BLaER1 treated with 17β-estradiol and CSF1 and Interleukin-3, amounts not matched to agents 10 nM and 100 nM (cell line): Measurements from ENCODE around the gene IFI16.
A peak's percentile ranks its signal among the peaks of the same experiment; 100 is the strongest.

Source experiments
- H3K27ac ChIP-seq, 11 experiments: shearing (Covaris generic); formaldehyde crosslinking; 2 replicates each; pipeline ENCODE4 v1.8.1; 2022
- H3K27me3 ChIP-seq, 11 experiments: shearing (Covaris generic); formaldehyde crosslinking; 2 replicates each; pipeline ENCODE4 v1.8.1; 2022
- H3K36me3 ChIP-seq, 11 experiments: shearing (Covaris generic); formaldehyde crosslinking; 2 replicates each; pipeline ENCODE4 v1.8.1; 2022
- H3K4me1 ChIP-seq, 10 experiments: shearing (Covaris generic); formaldehyde crosslinking; 2 replicates each; pipeline ENCODE4 v1.8.1; 2022
- H3K4me2 ChIP-seq, 11 experiments: shearing (Covaris generic); formaldehyde crosslinking; 2 replicates each; pipeline ENCODE4 v1.8.1; 2022
- H3K4me3 ChIP-seq, 10 experiments: shearing (Covaris generic); formaldehyde crosslinking; 2 replicates each; pipeline ENCODE4 v1.8.1; 2022
- H3K9ac ChIP-seq, 11 experiments: shearing (Covaris generic); formaldehyde crosslinking; 2 replicates each; pipeline ENCODE4 v1.8.1; 2022
- H3K9me3 ChIP-seq, 11 experiments: shearing (Covaris generic); formaldehyde crosslinking; replicated peaks in 1 of 11; 2 replicates each; pipeline ENCODE4 v1.8.1; 2022
- H4K20me1 ChIP-seq, 11 experiments: shearing (Covaris generic); formaldehyde crosslinking; 2 replicates each; pipeline ENCODE4 v1.8.1; 2022
- Cebpa-rat ChIP-seq, 11 experiments: shearing (Covaris generic); IDR thresholded peaks; 2 replicates each; pipeline ENCODE4 v1.8.1; 2022

IFI16 gene

DNA sequence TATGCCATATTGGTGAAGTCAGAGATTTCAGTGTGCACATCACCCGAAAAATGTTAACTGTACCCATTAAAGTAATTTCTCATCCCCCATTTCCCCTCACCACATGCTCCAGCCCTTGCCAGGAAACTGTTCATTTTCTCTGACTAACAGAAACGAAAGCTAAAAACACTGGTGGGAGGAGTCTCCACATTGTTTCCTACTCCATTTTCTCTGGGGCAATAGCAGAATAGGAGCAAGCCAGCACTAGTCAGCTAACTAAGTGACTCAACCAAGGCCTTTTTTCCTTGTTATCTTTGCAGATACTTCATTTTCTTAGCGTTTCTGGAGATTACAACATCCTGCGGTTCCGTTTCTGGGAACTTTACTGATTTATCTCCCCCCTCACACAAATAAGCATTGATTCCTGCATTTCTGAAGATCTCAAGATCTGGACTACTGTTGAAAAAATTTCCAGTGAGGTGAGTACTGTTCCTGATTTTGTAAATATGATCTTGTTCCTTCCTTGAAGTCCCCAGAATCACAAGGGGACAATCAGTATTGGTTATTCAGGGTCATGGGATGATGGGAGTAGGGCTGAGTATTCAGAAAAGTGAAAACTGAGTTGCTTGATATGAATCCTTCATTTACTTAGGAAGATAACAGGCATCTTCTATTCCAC is at the start of gene IFI16:
TSS of gene IFI16 (plus strand) at position 204 of the 658 bp plus-strand sequence. CDS start 4,774 bp downstream, outside the sequence.
- TF ChIP-seq Cebpa-rat (IDR thresholded peaks at IDR 0.05) = peak in 6 of 11 experiments; percentile 16 to 59 (median 22); a peak in 7 of 22 replicates
- no peaks in the 10 kb centered on the region for H3K27me3 ChIP-seq
- H3K9ac ChIP-seq = peak within 1 kb of the TSS; percentile 84 to 96 (median 90)
- H4K20me1 ChIP-seq = no peaks in the 10 kb centered on the region
- peaks cover 49 to 70% (median 58%) of the 10 kb centered on the region in 10 experiments for H3K4me1 ChIP-seq
- peak within 1 kb of the TSS; percentile 72 to 90 (median 78) for H3K4me3 ChIP-seq
- H3K27ac ChIP-seq = peak within 1 kb of the TSS; percentile 83 to 99 (median 94)
- H3K9me3 ChIP-seq = peaks cover 0 to 23% (median 19%) of the 10 kb centered on the region in 11 experiments; a peak in 18 of 22 replicates
- H3K4me2 ChIP-seq = peak within 1 kb of the TSS; percentile 70 to 93 (median 83)
- H3K36me3 ChIP-seq = peaks cover 17 to 25% (median 19%) of the 10 kb centered on the region in 11 experiments; a peak in 21 of 22 replicates

GRCh38 chr1:158961178-158961577 is 48.5 kb upstream of the IFI16 start:
- no peak overlapping the region for H3K4me2 ChIP-seq
- no peaks in the 10 kb centered on the region for H3K36me3 ChIP-seq
- TF ChIP-seq Cebpa-rat (IDR thresholded peaks at IDR 0.05) = no peak
- no peak overlapping the region for H3K27ac ChIP-seq
- H3K4me1 ChIP-seq = no peaks in the 10 kb centered on the region
- H3K27me3 ChIP-seq = no peaks in the 10 kb centered on the region
- no peak overlapping the region for H3K4me3 ChIP-seq
- no peaks in the 10 kb centered on the region for H4K20me1 ChIP-seq
- H3K9ac ChIP-seq = no peak overlapping the region
- no peaks in the 10 kb centered on the region for H3K9me3 ChIP-seq

GRCh38 chr1:158962983-158963382 is 46.7 kb upstream of the IFI16 start:
- H3K9ac ChIP-seq = no peak overlapping the region

GRCh38 chr1:158969166-158969565 is 40.5 kb upstream of the IFI16 start:
- no peak for TF ChIP-seq Cebpa-rat (IDR thresholded peaks at IDR 0.05)
- Histone ChIP-seq H3K9me3 (no peaks in the 10 kb centered on the region), H3K4me3 (no peak overlapping the region), H3K27ac (no peak overlapping the region), H3K4me2 (no peak overlapping the region), H3K9ac (no peak overlapping the region), H4K20me1 (no peaks in the 10 kb centered on the region), H3K4me1 (no peaks in the 10 kb centered on the region), H3K27me3 (no peaks in the 10 kb centered on the region), H3K36me3 (no peaks in the 10 kb centered on the region)

More at GRCh38 chr1:158962983-158963382, 46.7 kb upstream of the IFI16 start:
- no peaks in the 10 kb centered on the region for H4K20me1 ChIP-seq
- no peaks in the 10 kb centered on the region for H3K4me1 ChIP-seq
- H3K4me2 ChIP-seq = no peak overlapping the region
- H3K27me3 ChIP-seq = no peaks in the 10 kb centered on the region
- H3K4me3 ChIP-seq = no peak overlapping the region
- no peak for TF ChIP-seq Cebpa-rat (IDR thresholded peaks at IDR 0.05)
- no peaks in the 10 kb centered on the region for H3K36me3 ChIP-seq
- H3K9me3 ChIP-seq = no peaks in the 10 kb centered on the region
- no peak overlapping the region for H3K27ac ChIP-seq

GRCh38 chr1:158969855-158970254 is 39.9 kb upstream of the IFI16 start:
- no peak overlapping the region for H3K4me3 ChIP-seq
- H3K9me3 ChIP-seq = no peaks in the 10 kb centered on the region
- no peak overlapping the region for H3K9ac ChIP-seq
- TF ChIP-seq Cebpa-rat (IDR thresholded peaks at IDR 0.05) = no peak
- H3K27me3 ChIP-seq = no peaks in the 10 kb centered on the region
- H3K4me1 ChIP-seq = no peaks in the 10 kb centered on the region
- H4K20me1 ChIP-seq = no peaks in the 10 kb centered on the region
- H3K4me2 ChIP-seq = no peak overlapping the region
- no peaks in the 10 kb centered on the region for H3K36me3 ChIP-seq
- no peak overlapping the region for H3K27ac ChIP-seq

DNA sequence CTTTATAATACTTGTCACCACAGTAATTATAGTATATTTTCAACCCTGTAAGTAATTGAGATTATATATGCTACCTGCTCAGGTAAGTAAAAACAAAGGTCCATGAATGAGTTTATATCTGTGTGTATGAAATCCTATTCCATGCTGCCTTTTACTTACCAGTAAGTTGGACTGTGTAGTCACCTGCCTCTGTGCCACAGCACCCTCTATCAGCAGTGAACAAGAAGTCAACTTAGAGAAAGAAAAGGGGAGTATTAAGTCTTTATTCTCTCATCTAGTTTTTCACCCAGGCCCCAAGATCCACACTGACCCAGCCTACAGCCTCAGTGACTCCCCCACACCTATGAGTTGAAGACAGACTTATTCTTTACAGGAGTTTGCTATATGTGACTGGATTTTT is 36.9 kb upstream of the IFI16 start:
- H3K27me3 ChIP-seq = no peaks in the 10 kb centered on the region
- H3K9me3 ChIP-seq = no peaks in the 10 kb centered on the region
- no peaks in the 10 kb centered on the region for H3K36me3 ChIP-seq
- no peaks in the 10 kb centered on the region for H4K20me1 ChIP-seq
- TF ChIP-seq Cebpa-rat (IDR thresholded peaks at IDR 0.05) = no peak
- H3K4me1 ChIP-seq = no peaks in the 10 kb centered on the region
- no peak overlapping the region for H3K4me2 ChIP-seq
- no peak overlapping the region for H3K9ac ChIP-seq
- no peak overlapping the region for H3K4me3 ChIP-seq
- no peak overlapping the region for H3K27ac ChIP-seq

DNA sequence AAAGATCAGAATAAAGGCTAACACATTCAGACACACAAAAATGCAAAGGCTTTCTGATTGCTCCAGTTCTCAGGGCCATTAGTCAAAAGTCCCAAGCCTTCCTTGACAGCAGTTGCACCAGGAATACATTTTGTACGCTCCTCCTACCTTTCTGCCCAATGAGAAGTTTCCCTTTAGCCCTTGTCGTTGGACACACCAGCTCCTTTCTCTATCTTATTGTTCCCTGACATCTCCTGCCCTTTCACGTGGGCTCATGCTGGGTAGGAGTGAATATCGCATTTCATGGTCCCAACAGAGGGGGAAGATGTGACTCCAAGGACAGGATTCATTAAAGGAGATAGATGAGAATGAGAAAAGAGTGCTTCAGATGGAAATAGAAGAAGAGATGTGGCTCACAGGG is 33.5 kb upstream of the IFI16 start:
- Histone ChIP-seq H4K20me1 (no peaks in the 10 kb centered on the region), H3K4me3 (no peak overlapping the region), H3K4me1 (no peaks in the 10 kb centered on the region), H3K36me3 (no peaks in the 10 kb centered on the region), H3K27me3 (no peaks in the 10 kb centered on the region), H3K4me2 (no peak overlapping the region), H3K9me3 (peaks cover 7 to 16% (median 12%) of the 10 kb centered on the region in 11 experiments), H3K27ac (no peak overlapping the region), H3K9ac (no peak overlapping the region)
- TF ChIP-seq Cebpa-rat (IDR thresholded peaks at IDR 0.05) = no peak

DNA sequence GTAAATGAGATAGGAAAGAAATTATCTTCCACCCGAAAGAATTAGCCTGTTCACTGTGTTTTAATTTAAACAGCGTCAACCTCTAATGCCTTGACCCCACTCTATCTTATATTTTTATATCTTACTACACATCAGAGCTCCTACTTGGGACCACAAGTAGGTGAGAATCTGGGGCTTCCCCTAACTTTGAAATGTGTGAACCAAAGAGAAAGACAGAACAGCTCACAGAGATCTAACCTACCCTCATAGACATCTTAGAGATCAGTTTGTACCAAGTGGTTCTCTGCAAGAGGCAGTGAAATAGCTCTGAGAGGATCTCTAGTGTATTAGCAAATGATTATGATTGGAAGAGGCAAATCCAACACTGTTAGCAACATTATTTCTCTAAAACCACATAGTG is 31.0 kb upstream of the IFI16 start:
- Histone ChIP-seq H3K36me3 (no peaks in the 10 kb centered on the region), H3K27ac (no peak overlapping the region), H3K4me3 (no peak overlapping the region), H3K27me3 (no peaks in the 10 kb centered on the region), H3K4me2 (no peak overlapping the region), H3K9ac (no peak overlapping the region), H4K20me1 (no peaks in the 10 kb centered on the region), H3K9me3 (peaks cover 20 to 36% (median 31%) of the 10 kb centered on the region in 11 experiments), H3K4me1 (no peaks in the 10 kb centered on the region)
- no peak for TF ChIP-seq Cebpa-rat (IDR thresholded peaks at IDR 0.05)

GRCh38 chr1:158979229-158979628 is 30.5 kb upstream of the IFI16 start:
- H3K27ac ChIP-seq = no peak overlapping the region

GRCh38 chr1:158983235-158983634 is 26.5 kb upstream of the IFI16 start:
- Histone ChIP-seq H3K9ac (no peak overlapping the region), H3K4me1 (no peaks in the 10 kb centered on the region), H3K4me3 (0 out of 20 replicates have a peak overlapping the region, but pooled peaks of 1 of the 10 experiments have one; percentile 5), H3K4me2 (no peak overlapping the region), H4K20me1 (no peaks in the 10 kb centered on the region), H3K27ac (no peak overlapping the region), H3K36me3 (no peaks in the 10 kb centered on the region), H3K27me3 (no peaks in the 10 kb centered on the region), H3K9me3 (peaks cover 20 to 56% (median 32%) of the 10 kb centered on the region in 11 experiments)
- TF ChIP-seq Cebpa-rat (IDR thresholded peaks at IDR 0.05) = no peak

More at GRCh38 chr1:158979229-158979628, 30.5 kb upstream of the IFI16 start:
- no peak overlapping the region for H3K4me3 ChIP-seq
- no peak overlapping the region for H3K9ac ChIP-seq
- no peak overlapping the region for H3K4me2 ChIP-seq
- TF ChIP-seq Cebpa-rat (IDR thresholded peaks at IDR 0.05) = no peak
- H4K20me1 ChIP-seq = no peaks in the 10 kb centered on the region
- peaks cover 20 to 37% (median 31%) of the 10 kb centered on the region in 11 experiments for H3K9me3 ChIP-seq
- H3K27me3 ChIP-seq = no peaks in the 10 kb centered on the region
- no peaks in the 10 kb centered on the region for H3K4me1 ChIP-seq
- no peaks in the 10 kb centered on the region for H3K36me3 ChIP-seq
